RKO (cell line): ENCODE data around the gene PDGFRB.

ENCODE experiments used
- DNase-seq: peaks from one replicate; pipeline ENCODE4 v3.0.0-alpha.2; 2016; ENCODE audit warnings: low spot score

The PDGFRB gene

DNA sequence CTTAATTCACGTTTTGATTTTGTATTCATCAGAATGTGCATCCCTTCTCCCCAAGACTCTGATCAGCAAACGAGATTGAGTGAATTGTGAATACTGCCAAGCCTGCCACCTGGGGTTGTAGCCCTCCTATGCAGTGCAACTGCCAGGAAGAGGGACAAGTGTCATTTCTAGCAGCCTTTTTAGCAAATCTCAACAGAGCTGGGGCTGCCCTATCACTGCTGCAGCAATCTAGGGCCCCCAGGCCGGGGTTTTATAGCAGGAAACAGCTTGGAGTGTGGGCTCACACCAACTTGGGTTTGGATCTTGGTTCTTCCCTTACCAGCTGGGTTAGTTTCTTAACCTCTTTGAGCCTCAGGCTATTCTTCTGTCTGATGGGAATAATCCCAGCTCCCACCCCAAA is 73.3 kb downstream of the PDGFRB start:
- DNase-seq, result no peak

DNA sequence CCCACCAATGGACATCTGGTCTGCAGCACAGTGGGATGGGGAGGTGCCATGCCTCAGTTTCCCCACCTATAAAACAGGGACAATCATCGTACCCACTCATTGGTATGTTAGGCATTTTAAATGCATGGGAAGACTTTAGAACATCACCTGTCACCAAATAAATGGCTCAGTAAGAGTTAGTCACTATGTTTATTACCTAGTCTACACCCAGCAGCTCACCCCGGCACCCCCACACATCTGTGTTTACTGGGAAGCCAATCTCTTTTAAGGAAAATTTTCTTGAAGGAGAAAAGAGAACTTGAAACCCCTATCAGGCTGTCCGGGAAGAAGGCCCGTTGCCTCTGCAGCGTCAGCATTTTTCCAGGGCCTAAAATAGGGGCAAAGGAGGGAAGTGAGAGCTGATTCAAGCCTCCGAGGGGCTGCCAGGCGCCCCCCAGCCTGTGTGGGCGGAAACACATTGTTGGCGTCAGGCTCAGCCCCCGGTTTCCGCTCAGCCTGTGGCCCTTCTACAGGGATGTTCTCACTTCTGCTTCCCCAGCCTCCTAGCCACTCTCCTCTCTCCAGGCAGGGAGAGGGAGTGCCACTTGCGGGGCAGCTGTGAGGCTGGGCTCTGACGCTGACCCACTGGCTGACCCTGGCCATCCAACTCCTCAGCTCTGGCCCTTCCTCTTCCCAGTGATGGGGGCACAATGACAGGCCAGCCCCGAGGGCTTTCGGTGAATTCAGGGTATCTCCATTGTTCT is 73.9 kb downstream of the PDGFRB start:
- DNase-seq, result no peak

DNA sequence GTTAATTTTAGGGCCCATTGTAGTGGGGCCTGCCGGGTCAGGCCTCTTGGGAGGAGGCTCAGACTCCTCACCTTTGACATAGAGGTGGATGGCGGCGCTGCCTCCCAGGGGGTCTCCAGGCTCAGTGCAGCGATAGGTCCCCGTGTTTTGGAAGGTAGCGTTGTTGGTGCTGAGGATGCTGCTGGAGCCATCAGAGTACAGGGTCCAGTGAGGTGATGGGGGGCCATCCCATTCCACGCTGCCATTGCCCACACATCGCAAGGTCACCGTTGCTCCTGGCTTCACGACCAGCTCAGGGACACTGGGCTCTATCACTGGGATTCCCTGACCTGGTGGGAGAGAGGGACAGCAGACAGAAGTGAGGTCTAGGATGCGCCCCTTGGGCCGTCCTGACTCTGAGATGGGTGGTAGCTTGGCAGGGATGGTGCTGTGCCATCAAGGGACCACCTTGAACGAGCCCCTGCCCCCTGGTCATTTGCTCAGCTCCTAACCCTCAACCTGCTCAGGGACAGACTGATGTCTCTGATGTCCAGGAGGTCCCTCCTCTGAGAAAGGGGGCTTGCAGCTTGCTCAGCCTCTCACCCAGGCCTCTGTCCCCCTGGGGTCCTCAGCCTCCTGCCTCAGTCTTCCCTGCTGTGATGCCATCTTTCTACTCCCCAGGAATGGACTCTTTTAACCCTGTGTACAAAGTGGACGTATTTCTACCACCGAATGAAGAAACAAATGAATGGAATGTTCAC is 74.8 kb downstream of the PDGFRB start:
- no peak for DNase-seq

DNA sequence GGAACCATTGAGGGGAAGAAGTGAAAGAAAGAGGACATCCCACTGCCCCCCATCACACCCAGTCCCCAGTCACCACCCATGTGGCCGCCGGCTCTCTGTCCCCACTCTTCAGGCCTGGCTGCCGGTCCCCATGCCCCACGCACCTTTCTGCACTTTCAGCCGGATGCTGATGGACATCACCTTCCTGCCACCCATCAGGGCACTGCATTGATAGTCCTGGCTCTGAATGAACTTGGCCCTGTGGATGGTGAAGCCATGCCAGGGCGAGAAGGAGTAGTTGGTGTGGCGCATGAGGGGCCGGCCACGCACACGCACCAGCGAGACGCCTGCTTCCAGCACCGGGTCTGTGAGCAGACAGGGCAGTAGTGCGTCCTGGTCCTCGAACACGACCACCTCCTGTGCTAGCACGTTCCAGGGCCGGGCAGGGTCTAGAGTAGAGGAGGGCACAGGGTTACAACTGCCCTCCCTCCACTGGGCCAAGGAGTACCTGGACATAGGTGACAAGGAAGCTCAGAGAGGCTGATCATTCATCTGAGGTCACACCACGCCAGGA is 75.7 kb downstream of the PDGFRB start:
- DNase-seq, result no peak

DNA sequence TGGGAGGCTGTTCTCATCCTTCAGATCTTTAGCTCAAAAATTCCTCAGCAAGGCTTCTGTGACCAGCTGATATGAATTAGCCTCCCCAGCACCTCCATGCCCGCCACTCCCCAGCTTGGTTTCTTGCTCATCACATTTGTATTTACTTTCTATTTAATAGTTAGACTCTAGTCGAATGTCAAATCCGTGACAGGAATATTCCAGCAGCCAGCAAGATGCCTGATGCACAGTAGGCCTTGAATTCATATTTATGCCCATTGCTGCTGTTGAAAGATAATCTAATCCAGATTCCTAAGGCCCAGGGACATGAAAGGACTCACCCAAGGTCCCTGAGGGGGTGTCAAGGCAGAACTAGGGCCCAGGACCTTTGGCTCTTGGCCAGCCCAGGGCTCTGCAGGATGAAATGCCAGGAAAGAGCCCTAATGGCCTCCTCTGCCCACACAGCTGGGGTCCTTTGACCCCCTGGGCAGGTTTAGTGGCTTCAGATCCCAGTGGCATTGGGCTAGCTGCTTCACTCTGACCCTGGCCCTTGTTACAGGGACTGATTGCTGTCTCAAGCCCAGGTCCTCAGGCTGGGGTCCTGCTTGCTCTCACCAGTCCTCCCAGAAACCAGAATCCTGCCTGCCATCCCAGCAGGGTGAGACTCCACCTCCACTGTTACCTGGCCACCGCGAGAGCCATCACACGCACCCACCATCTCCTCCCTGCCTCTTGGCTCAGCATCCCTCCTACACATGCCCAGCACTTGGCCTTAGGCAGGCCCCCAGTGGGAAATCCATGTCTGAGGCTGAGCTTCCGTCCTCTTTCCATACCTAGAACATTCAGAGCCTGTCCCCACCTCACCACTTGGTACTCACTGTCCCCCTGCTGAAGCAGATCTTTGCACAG is 76.6 kb downstream of the PDGFRB start:
- DNase-seq, result no peak

DNA sequence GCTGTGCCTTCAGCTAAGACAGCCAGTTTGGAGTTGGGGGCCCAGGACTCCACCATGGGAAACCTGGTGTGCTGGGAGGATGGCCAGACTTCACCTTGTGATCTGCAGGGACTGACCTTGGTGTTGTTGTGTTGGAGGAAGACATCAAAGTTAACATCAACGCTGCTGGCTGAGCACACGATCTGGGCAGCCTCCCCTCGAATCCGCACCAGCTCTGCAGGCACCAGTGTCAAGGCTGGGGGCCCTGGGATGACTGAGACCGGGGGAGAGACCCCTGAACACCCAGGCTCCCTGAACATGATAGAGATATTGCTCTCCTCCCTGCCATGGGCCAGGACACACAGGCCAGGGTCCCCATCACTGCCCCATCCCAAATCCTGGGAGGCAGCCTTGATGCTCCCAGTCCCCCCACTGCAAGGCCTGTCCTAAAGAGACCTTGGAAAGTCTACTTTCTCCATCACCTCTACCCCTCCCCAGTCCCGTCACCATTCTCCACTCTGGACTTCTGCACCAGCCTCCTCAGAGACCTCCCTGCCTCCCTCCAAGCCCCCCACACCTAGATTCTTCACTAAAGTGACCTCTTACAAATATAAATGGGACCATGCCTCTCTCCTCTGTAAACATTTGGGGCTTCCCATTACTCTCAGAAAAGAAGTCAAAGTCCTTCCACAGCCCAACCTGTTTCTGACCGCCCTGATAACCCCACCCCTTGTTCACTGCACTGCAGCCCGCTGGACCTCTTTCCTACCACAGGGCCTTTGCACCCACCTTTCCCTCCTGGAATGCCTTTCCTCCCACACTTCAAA is 77.4 kb downstream of the PDGFRB start:
- no peak for DNase-seq

DNA sequence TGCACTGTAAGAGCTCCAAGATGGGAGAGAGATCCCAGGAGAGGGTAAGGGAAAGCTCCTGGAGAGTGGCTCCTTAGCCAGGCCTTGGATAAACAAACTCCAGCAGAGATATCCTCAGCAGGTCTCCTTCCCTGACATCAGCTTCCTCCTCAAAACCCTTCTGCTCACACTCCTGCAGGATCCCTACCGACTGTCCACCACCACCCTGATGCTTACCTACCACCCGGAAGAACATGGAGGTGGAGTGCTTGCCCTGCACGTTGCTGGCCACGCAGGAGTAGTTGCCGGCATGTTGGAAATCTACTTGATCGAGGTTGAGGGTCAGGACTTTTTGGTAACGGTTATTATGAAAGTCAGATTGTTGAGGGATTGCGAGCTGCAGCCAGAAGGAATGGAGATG is 78.6 kb downstream of the PDGFRB start:
- no peak for DNase-seq

DNA sequence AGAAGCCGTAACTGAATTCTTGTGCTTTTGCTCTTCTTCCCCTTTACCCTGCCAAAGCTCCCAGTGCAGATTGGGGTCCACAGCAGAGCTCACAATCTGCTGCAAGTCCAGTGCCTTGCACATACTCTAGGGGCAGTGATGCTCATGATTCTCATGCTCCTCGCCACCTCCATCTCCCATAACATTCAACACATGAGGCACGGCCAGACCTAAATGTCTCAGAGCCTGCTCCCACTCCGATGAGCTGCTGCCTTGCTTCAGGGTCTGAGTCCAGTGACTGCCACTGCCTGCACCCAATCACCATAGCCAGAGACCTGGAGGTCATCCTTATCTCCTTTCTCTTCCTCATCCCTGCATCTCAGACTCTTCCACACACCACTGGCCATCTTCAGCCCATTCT is 79.8 kb downstream of the PDGFRB start:
- no peak for DNase-seq

DNA sequence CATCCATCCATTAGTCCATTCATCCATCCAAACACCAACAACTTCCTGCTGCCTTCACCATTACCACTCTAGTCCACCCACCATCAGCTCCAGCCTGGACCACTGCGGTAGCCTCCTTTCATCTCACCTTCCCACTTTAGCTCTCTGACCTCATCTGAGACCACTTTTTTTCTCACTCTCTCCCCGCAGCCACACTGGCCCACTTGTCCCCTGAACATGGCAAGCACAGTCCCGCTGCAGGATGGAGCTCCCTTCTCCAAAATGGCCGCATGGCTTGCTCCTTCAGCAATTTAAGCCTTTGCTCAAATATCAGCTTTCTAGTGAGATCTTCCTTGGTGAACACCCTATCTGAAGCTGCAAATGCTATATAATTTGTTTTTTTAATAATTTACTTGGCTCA is 80.4 kb downstream of the PDGFRB start:
- DNase-seq, result no peak

DNA sequence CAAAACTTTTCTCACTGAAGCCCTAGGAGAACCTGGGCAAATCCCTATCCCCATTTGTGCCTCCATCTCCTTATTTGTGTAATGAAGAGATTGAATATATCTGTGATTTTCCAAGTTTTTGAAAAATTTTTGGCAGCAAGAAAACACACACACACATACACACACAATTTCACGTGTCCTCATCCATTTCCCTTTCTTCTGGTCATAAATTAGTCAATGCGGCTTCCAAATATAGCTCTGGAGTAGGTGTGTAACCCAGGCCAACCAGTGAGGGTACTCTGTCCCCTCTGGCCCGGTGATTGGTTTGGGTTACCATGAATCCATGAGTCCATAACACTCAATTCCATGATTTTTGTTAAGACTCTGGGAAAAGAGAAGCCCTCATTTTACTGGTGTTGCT is 82.0 kb downstream of the PDGFRB start:
- no peak for DNase-seq

DNA sequence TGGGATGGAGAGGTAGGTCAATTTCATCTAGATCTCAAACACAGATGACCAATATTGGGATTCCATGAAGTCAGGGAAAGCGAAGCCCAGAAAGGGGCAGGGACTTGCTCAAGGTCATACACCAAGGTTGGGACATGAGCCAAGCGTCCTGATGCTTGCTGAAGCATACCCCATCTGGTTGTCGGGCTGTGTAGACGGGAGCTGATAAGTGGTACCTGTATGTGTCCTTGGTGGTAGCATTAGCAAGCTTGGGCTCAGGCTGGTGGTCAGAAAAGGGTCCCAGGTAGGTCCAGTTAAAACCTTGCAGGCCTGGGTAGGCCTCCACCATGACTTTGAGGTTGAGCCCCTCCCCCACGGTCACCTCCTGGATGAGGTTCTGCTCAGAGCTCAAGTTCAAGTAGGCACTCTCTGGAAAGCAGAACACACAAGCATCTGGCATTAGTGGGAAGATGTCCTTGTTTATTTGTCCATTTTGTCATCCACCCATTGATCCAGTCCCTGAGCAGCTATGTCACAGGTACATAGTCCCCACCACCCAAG is 82.5 kb downstream of the PDGFRB start:
- DNase-seq, result no peak

DNA sequence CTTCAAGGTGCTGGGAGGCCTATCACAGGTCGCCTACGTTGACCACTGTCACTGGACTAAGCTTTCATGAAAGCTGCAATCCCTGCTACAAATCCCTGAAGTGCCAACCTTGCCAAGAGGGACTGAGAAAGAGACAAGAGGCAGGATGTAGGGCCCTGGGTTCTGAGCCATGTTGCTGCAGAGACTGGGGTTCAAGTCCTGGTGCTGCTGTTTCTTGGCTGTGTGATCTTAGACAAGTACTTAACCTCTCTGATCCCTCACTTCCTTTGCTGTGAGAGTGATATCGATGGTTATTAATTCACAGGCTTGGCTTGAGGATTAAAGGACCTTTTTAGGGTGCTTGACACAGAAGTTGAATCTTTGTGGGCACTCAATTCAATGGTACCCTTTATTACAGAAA is 84.8 kb downstream of the PDGFRB start:
- DNase-seq, result no peak

DNA sequence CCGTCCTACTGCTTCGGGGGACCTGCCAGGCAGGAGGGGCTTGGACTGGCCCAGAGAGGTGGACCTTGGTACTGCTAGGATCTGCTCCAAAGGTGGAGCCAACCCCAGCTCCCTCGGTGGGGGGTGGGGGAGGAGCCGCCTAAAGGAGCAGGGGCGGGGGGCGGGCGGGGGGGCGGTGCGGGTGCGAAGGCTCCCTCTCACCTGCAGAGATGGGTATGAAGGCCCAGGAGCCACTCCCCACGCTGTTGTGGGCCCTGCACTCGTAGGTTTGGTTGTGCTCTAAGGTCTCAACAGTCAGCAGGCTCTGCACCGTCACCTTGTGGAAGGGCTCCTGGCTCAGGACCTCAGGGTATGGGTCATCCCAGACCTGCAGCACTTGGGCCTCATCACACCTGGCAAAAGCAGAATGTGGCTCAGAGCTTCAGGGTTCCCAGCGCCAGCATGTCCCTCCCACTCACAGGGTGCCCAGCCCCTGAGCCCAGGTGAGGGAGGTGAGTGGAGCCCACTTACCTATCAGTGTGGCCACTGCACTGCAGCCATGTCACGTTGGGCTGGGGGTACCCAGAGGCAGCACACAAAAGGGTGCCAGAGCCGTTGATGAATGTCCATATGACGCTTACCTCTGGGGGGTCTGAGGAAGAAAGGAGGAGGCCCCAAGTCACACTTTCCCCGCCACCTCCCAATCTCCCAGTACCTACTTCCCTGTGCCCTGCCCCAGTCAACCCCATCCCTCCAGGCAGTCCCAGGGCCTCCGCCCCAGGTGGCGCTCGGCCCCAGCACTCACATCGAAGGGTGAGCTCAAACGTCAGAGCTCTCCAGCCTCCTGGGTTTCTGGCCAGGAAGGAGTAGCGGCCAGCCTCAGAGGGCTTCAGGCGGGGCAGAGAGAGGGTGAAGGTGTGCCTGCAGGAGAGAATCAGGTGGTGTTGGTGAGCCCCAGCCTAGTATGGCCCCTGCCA is 85.7 kb downstream of the PDGFRB start:
- DNase-seq, result no peak

DNA sequence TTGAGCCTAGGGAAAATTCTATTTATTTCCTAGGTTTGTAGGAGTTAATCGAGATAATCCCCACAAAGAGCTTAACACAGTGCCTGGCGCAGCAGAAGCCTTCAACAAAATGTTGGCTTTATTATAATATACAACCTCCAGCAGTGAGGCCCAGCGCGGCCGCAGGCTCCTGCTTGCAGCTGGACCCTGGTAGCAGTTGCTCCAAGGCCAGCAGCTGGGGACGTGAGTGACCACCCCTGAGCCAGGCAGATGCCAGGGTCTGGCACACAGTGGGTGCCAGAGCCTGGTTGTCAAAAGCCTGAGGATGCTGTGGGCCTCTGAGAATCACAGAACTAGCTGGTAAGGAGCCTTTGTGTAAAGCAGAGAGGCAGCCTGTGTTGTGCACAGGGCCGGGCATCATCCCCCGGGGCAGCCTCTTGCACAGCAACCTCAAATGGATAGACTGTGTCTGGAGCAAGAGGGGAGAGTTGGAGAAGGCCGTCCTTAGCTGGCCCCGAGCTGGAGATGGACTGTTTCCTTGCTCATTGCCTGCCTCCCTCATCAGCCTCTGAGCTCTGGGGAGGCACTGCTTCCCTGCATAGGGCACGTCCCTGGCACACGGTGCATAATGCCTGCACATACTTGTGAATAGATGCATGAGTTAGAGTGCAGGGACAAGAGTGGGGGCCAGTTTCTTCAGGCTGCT is 86.5 kb downstream of the PDGFRB start:
- DNase-seq, result no peak

DNA sequence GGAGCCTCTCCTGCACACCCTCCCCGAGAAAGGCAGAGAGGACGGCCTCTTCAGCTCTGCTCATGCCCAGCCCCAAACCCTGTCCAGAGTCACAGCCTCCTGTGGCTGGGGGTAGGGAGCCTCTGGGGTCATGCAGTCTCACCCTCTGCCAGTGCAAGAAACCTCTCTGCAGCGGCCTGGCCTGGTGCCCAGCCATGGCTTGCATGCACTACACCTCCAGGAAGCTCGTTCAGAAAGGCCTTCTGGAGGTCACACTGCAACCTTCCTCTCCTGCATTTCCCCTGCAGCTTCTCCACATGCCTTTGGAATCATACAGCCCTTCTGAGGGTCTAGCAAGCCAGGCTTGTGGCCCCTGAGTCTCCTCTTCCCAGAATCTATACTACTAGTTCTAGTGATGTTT is 87.2 kb downstream of the PDGFRB start:
- DNase-seq, result no peak

DNA sequence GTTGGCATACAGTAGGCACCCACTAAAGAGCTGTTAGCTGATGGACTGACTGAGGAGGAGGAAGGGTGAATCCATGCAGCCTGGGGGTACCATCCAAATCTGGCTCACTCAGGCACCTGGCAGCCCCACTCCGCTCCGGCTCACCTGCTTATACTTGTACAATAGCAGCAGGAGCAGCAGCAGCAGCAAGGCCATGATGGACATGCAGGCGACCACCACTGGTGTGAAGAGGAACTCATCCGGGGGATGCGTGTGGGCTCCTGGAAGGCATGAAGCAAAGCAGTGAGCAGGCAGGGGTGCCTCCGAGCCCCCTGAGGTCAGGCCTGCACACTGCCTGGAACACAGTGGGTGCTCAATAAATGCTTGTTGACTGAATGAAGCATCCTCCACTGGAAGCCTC is 87.6 kb downstream of the PDGFRB start:
- DNase-seq, result no peak

DNA sequence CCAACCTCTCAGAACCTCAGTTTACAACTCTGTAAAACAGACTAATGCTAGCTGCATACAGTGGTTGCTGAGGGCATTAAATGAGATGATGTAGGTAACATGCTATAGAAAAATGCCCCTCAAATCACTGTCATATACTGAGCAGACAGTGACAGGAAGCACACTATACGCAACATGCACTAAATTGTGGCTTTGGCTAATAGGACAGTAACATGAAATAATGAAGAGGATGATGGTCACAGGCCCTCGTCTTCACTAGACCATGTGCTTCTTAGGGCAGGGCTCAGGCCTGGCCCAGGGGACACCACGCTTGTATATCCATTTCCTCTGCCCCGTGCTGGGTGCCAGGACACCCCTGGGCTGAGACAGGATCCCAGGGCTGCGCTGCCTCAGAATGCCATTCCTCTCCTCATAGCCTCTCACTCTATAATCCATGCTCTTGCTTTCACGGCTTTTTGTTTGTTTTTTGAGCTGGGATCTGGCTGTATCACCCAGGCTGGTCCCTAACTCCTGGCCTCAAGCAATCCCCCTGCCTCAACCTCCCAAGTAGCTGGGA is 88.2 kb downstream of the PDGFRB start:
- DNase-seq, result no peak

DNA sequence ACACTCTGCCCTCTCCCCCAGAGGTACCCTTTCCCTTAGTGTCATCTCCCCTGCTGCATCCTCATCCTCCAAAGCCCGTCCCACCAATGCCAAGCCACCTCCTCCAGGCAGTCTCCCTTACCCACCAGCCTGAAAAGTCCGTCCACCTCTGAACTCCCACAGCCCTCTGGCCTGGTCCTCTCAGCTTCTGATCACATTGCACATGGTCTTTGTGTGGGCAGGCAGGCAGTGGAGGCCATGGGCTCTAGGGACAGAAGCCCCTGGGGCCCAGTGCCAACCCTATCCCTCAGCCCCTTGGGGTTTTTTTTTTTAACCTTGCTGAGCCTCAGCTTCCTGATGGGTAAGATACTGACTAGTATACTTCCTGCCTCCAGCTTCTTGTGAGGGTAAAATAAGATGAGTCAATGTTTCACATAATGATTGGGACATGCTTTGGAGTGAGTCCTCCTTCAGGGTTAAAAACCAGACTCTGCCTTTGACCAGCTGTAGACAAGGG is 88.7 kb downstream of the PDGFRB start:
- DNase-seq, result peak; percentile 31

DNA sequence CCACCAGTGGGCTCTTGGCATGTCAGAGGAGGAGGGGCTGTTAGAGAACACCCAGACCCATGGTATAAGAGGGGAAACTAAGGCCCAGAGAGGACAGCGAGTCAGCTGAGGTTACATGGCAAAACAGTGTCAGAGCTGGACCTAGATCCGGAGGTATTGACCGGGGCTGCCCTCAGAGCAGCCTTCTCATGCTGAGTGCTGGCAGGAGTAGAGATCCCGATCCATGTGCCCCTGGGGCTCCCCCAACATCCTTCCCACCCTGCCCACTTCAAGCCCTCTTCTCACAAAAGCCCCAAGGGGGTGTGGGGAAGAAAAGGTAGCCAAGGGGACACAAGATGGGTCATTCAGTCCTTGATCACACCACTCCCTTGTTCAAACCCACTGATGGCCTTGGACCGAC is 89.2 kb downstream of the PDGFRB start:
- DNase-seq, result no peak
